ENCODE measurements around the gene LRRC39.

DNA sequence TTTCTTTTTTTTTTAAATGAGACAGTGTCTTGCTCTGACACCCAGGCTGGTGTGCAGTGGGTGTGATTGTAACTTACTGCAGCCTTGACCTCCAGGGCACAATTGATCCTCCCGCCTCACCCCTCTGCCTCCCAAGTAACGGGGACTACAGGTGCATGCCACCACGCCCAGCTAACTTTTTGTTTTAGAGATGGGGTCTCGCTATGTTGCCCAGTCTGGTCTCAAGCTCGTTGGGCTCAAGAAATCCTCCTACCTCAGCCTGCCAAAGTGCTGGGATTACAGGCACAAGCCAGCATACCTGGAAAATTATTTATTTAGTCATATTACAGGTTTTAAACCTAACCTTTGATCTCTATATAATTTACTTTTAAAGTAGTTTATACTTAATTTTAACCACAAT is 13.4 kb downstream of the LRRC39 start:
- TF ChIP-seq, protein P1, sequence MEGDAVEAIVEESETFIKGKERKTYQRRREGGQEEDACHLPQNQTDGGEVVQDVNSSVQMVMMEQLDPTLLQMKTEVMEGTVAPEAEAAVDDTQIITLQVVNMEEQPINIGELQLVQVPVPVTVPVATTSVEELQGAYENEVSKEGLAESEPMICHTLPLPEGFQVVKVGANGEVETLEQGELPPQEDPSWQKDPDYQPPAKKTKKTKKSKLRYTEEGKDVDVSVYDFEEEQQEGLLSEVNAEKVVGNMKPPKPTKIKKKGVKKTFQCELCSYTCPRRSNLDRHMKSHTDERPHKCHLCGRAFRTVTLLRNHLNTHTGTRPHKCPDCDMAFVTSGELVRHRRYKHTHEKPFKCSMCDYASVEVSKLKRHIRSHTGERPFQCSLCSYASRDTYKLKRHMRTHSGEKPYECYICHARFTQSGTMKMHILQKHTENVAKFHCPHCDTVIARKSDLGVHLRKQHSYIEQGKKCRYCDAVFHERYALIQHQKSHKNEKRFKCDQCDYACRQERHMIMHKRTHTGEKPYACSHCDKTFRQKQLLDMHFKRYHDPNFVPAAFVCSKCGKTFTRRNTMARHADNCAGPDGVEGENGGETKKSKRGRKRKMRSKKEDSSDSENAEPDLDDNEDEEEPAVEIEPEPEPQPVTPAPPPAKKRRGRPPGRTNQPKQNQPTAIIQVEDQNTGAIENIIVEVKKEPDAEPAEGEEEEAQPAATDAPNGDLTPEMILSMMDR (IDR thresholded peaks at IDR 0.05) = no peak
- no peak for TF ChIP-seq POLR2A (IDR thresholded peaks at IDR 0.05)
